Measurements from ENCODE around the gene LDB3. TPM values are rescaled to one million over a fixed set of nuclear protein-coding genes. Genes with fewer than 3 reads are reported as not detected.

Gene LDB3
- total and polyA plus RNA-seq, 12 donors, result 162 to 1,738 (median 1,513) TPM

GRCh38 chr10:86649471-86650150 is 18.7 kb upstream of the LDB3 start:
- peak overlapping the region in 5 of 10 donors; percentile 1 to 58 (median 12) for H3K27ac ChIP-seq
- intact Hi-C loops (cut with DNase I), result loop anchor here in 2 of 10 donors (5.0 to 10.0 kb wide), 2 partner anchors 38 to 125 kb away; partner anchors contain the start of gene WAPL (in 1 of the 2)
- DNase-seq (no peak), ATAC-seq (peak in 5 of 8 donors; percentile 1 to 33 (median 7))
- no peak for TF ChIP-seq CTCF (IDR thresholded peaks at IDR 0.05)
- WGBS, 2 donors, result 73 to 75% methylated on average over 17 of the region's 17 CpGs
- no peaks in the 10 kb centered on the region for H3K27me3 ChIP-seq
- peaks cover 5 to 54% (median 30%) of the 10 kb centered on the region in 9 donors for H3K4me1 ChIP-seq
- no peaks in the 10 kb centered on the region for H3K36me3 ChIP-seq
- no peaks in the 10 kb centered on the region for H3K9me3 ChIP-seq
- H3K4me3 ChIP-seq, result no peak overlapping the region

- no peaks in the 10 kb centered on the region for H3K9me3 ChIP-seq
- peaks cover 5 to 49% (median 30%) of the 10 kb centered on the region in 9 donors for H3K4me1 ChIP-seq
- H3K4me3 ChIP-seq, result no peak overlapping the region
- 93% methylated on average over 8 of the region's 8 CpGs for WGBS, 2 donors
- ATAC-seq (peak in 4 of 8 donors; percentile 1 to 13 (median 2)), DNase-seq (no peak)
- peak overlapping the region in 4 of 10 donors; percentile 1 to 58 (median 30) for H3K27ac ChIP-seq
- TF ChIP-seq CTCF (IDR thresholded peaks at IDR 0.05), result no peak
- H3K27me3 ChIP-seq, result peaks cover 0 to under 1% (median 0%) of the 10 kb centered on the region in 7 donors
- H3K36me3 ChIP-seq, result no peaks in the 10 kb centered on the region
- intact Hi-C loops (cut with DNase I), result no loop called here
These were observed 18.2 kb upstream of the LDB3 start for GRCh38 chr10:86650151-86650550.

GRCh38 chr10:86651021-86651471 is 17.3 kb upstream of the LDB3 start:
- DNase-seq, result no peak
- ATAC-seq, result peak in 6 of 8 donors; percentile 25 to 53 (median 30)
- Histone ChIP-seq H3K4me1 (peaks cover 5 to 49% (median 30%) of the 10 kb centered on the region in 9 donors), H3K9me3 (no peaks in the 10 kb centered on the region), H3K36me3 (no peaks in the 10 kb centered on the region), H3K27me3 (peaks cover 0 to 5% (median 0%) of the 10 kb centered on the region in 7 donors), H3K4me3 (no peak overlapping the region), H3K27ac (no peak overlapping the region)
- intact Hi-C loops (cut with DNase I), result no loop called here
- WGBS, 2 donors, result 66 to 80% methylated on average over 8 of the region's 8 CpGs
- TF ChIP-seq CTCF (IDR thresholded peaks at IDR 0.05), result no peak

- WGBS, 2 donors, result 83 to 86% methylated on average over 16 of the region's 16 CpGs
- Histone ChIP-seq H3K27ac (no peak overlapping the region), H3K27me3 (peaks cover 0 to 5% (median 0%) of the 10 kb centered on the region in 7 donors), H3K9me3 (no peaks in the 10 kb centered on the region), H3K4me3 (no peak overlapping the region), H3K4me1 (peaks cover 5 to 49% (median 30%) of the 10 kb centered on the region in 9 donors), H3K36me3 (no peaks in the 10 kb centered on the region)
- intact Hi-C loops (cut with DNase I), result no loop called here
- no peak for DNase-seq
- TF ChIP-seq CTCF (IDR thresholded peaks at IDR 0.05), result no peak
- ATAC-seq, result no peak
These were observed 16.5 kb upstream of the LDB3 start for GRCh38 chr10:86651631-86652331.

Data from heart right ventricle (tissue), 16 donors.